Measurements from ENCODE around the gene BTBD9.

- TF ChIP-seq EZH2 (IDR thresholded peaks at IDR 0.05) (no peak), POLR2AphosphoS5 (IDR thresholded peaks at IDR 0.05; ENCODE audit: borderline replicate concordance, low read depth, low read length) (no peak), FOXP2 (optimal IDR thresholded peaks at IDR 0.05; ENCODE audit: control extremely low read depth, extremely low read length, insufficient read depth) (no peak)
Measured at GRCh38 chr6:38484656-38485055, 155.1 kb downstream of the BTBD9 start.
